CD14-positive monocyte (primary cell): ENCODE data around the gene GTF3C5. TPM values are rescaled to one million over a fixed set of nuclear protein-coding genes. Genes with fewer than 3 reads are reported as not detected.
"Not testable (repeated sequence)": the region's sequence is repeated elsewhere in the genome, so short reads cannot be mapped to it uniquely, and the experiment has no call there.

Experiments
- DNase-seq, 3 donors: peaks; one replicate each; pipeline ENCODE4 v3.0.0-alpha.2; 2011 to 2022
- H2AFZ ChIP-seq: 2 replicates; pipeline ENCODE4 v1.6.0; 2012; ENCODE audit warnings: mild to moderate bottlenecking, low read depth, low read length, inconsistent platforms; ENCODE audit not compliant: insufficient read depth, poor library complexity, severe bottlenecking
- H3K27ac ChIP-seq, 2 donors: 1 replicate in 1 of 2; 2 replicates in 1 of 2; pipeline ENCODE4 v1.5.1; 2012 to 2013; ENCODE audit warnings: low read length in 2 of 2, control low read depth in 1 of 2, inconsistent platforms in 1 of 2, low read depth in 1 of 2, mild to moderate bottlenecking in 1 of 2
- H3K27me3 ChIP-seq, 2 donors: one replicate each; pipeline versions ENCODE4 v1.6.0 to v1.6.1; 2011 to 2013; ENCODE audit warnings: low read length in 2 of 2; ENCODE audit not compliant: control insufficient read depth in 2 of 2, insufficient read depth in 2 of 2
- H3K36me3 ChIP-seq, 2 donors: replicated peaks in 1 of 2; 1 replicate in 1 of 2; 2 replicates in 1 of 2; pipeline versions ENCODE4 v1.5.1 to v1.6.1; 2012 to 2013; ENCODE audit warnings: low read length in 2 of 2, control low read depth in 1 of 2, inconsistent platforms in 1 of 2, mild to moderate bottlenecking in 1 of 2; ENCODE audit not compliant: insufficient read depth in 2 of 2, control insufficient read depth in 1 of 2
- H3K4me1 ChIP-seq, 2 donors: 1 replicate in 1 of 2; 2 replicates in 1 of 2; pipeline versions ENCODE4 v1.5.1 to v1.6.1; 2012 to 2013; ENCODE audit warnings: low read length in 2 of 2, control low read depth in 1 of 2, inconsistent platforms in 1 of 2, mild to moderate bottlenecking in 1 of 2, moderate library complexity in 1 of 2; ENCODE audit not compliant: insufficient read depth in 2 of 2, control insufficient read depth in 1 of 2
- H3K4me2 ChIP-seq: replicated peaks from 2 replicates; pipeline ENCODE3; 2012; ENCODE audit warnings: low read length, moderate library complexity, mild to moderate bottlenecking; ENCODE audit not compliant: poor library complexity, severe bottlenecking; ENCODE audit errors: extremely low read depth
- H3K4me3 ChIP-seq, 3 experiments: fragments of 200-600 bp in 1 of 3; sonication (generic) in 1 of 3; replicated peaks in 1 of 3; 1 replicate in 2 of 3; 2 replicates in 1 of 3; pipeline ENCODE4 v1.5.1; 2011 to 2013; ENCODE audit warnings: low read length in 3 of 3, mild to moderate bottlenecking in 3 of 3, control low read depth in 2 of 3, low read depth in 2 of 3, inconsistent platforms in 1 of 3, moderate library complexity in 1 of 3
- H3K79me2 ChIP-seq: 2 replicates; pipeline ENCODE4 v1.6.0; 2012; ENCODE audit warnings: mild to moderate bottlenecking, control low read depth, inconsistent platforms, low read length, moderate library complexity; ENCODE audit not compliant: insufficient read depth
- H3K9ac ChIP-seq: 2 replicates; pipeline ENCODE4 v1.6.0; 2017; ENCODE audit warnings: low read length, mild to moderate bottlenecking; ENCODE audit not compliant: insufficient read depth, poor library complexity, severe bottlenecking
- H3K9me3 ChIP-seq, 2 donors: replicated peaks in 1 of 2; 1 replicate in 1 of 2; 2 replicates in 1 of 2; pipeline versions ENCODE4 v1.5.1 to v1.6.1; 2012 to 2013; ENCODE audit warnings: low read length in 2 of 2, control low read depth in 1 of 2; ENCODE audit not compliant: control insufficient read depth in 1 of 2, insufficient read depth in 1 of 2
- H4K20me1 ChIP-seq: 2 replicates; pipeline ENCODE4 v1.6.0; 2012; ENCODE audit warnings: mild to moderate bottlenecking, low read length, control low read depth, moderate library complexity; ENCODE audit not compliant: insufficient read depth
- H3K27ac Mint-ChIP-seq, 7 donors: one replicate each; pipeline ENCODE4 v1.8.0; 2020; ENCODE audit warnings: mild to moderate bottlenecking in 7 of 7, mixed read lengths in 7 of 7, moderate library complexity in 6 of 7, inconsistent platforms in 2 of 7
- H3K27me3 Mint-ChIP-seq, 3 donors: one replicate each; pipeline ENCODE4 v1.8.0; 2021 to 2022; ENCODE audit warnings: low read depth in 3 of 3, mild to moderate bottlenecking in 3 of 3, mixed read lengths in 3 of 3, moderate library complexity in 3 of 3, inconsistent platforms in 1 of 3
- H3K36me3 Mint-ChIP-seq, 2 donors: one replicate each; pipeline ENCODE4 v1.8.0; 2020; ENCODE audit warnings: mixed read lengths in 2 of 2, inconsistent platforms in 1 of 2, mild to moderate bottlenecking in 1 of 2
- H3K4me1 Mint-ChIP-seq: one replicate; pipeline ENCODE4 v1.8.0; 2020; ENCODE audit warnings: mild to moderate bottlenecking, mixed read lengths
- H3K4me3 Mint-ChIP-seq, 2 donors: one replicate each; pipeline ENCODE4 v1.8.0; 2020; ENCODE audit warnings: mild to moderate bottlenecking in 2 of 2, mixed read lengths in 2 of 2, moderate library complexity in 1 of 2
- H3K9me3 Mint-ChIP-seq, 7 donors: one replicate each; pipeline ENCODE4 v1.8.0; 2020 to 2022; ENCODE audit warnings: mixed read lengths in 7 of 7, mild to moderate bottlenecking in 6 of 7, moderate library complexity in 6 of 7, inconsistent platforms in 2 of 7
- WGBS: methylation state at CpG from one replicate; pipeline ENCODE4 v1.1.5; 2013; ENCODE audit warnings: missing lambda C conversion rate; ENCODE audit not compliant: insufficient coverage; 5-methylcytosine and 5-hydroxymethylcytosine counted together
- intact Hi-C, 2 donors: fragments of 100-400 bp; cut with micrococcal nuclease; formaldehyde crosslinking; loops; one replicate each; pipeline versions ENCODE4 v1.15.0 to v1.15.1; 2023
- polyA plus RNA-seq, 3 donors: library from polyadenylated mRNA; depleted of rRNA in 1 of 3; unstranded in 2 of 3; stranded (reverse) in 1 of 3; fragments of 300-500 nt in 2 of 3; fragments of >200 nt in 1 of 3; fragmentation: Illumina TruSeq in 2 of 3; gene quantifications; 1 replicate in 2 of 3; 2 replicates in 1 of 3; pipeline ENCODE4 v1.2.3, GENCODE V29; 2012 to 2021
- TF ChIP-seq, protein P1 (sequence below): fragments of 200-600 bp; IDR thresholded peaks from one replicate; pipeline ENCODE4 v1.8.0; 2022; ENCODE audit warnings: antibody characterized with exemption, mild to moderate bottlenecking

The GTF3C5 gene
- polyA plus RNA-seq, 3 donors, result 21.3 to 75.6 (median 24.4) TPM

DNA sequence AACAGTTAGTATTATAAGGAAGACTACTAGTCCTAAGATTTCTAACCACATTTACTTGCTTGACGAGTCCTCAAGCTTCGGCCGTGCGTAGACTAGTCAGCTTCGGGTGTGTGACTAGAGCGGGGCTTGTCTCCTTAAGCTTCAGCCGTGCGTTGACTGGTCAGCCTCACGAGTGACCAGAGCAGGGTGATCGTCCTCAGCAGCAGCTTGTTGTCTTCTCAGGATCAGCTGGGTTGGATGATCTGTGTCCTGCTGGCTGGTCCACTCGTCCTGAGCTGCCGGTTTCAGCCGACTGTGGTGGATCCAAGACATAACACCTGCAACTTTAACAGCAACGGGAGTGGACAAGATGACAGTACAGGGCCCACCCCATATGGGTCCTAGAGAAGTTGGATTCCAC is 47.7 kb downstream of the GTF3C5 start:
- Histone ChIP-seq H4K20me1 (no peaks in the 10 kb centered on the region), H2AFZ (no peak overlapping the region), H3K27me3 (peaks cover 0 to 18% of the 10 kb centered on the region in 2 donors), H3K36me3 (no peaks in the 10 kb centered on the region), H3K27ac (no peak overlapping the region), H3K4me2 (no peak overlapping the region), H3K4me1 (no peaks in the 10 kb centered on the region), H3K9ac (no peak overlapping the region), H3K4me3 (no peak overlapping the region), H3K9me3 (no peaks in the 10 kb centered on the region), H3K79me2 (no peaks in the 10 kb centered on the region)
- no peaks in the 10 kb centered on the region for H3K4me1 Mint-ChIP-seq
- DNase-seq, result no peak
- H3K9me3 Mint-ChIP-seq, result no peaks in the 10 kb centered on the region
- H3K27me3 Mint-ChIP-seq, result peaks cover 2 to 9% (median 4%) of the 10 kb centered on the region in 3 donors
- WGBS, result 98% methylated on average over 14 of the region's 14 CpGs
- H3K4me3 Mint-ChIP-seq, result no peak overlapping the region
- intact Hi-C loops, result no loop called here
- TF ChIP-seq, protein P1, sequence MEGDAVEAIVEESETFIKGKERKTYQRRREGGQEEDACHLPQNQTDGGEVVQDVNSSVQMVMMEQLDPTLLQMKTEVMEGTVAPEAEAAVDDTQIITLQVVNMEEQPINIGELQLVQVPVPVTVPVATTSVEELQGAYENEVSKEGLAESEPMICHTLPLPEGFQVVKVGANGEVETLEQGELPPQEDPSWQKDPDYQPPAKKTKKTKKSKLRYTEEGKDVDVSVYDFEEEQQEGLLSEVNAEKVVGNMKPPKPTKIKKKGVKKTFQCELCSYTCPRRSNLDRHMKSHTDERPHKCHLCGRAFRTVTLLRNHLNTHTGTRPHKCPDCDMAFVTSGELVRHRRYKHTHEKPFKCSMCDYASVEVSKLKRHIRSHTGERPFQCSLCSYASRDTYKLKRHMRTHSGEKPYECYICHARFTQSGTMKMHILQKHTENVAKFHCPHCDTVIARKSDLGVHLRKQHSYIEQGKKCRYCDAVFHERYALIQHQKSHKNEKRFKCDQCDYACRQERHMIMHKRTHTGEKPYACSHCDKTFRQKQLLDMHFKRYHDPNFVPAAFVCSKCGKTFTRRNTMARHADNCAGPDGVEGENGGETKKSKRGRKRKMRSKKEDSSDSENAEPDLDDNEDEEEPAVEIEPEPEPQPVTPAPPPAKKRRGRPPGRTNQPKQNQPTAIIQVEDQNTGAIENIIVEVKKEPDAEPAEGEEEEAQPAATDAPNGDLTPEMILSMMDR, result no peak
- no peaks in the 10 kb centered on the region for H3K36me3 Mint-ChIP-seq
- H3K27ac Mint-ChIP-seq, result no peak overlapping the region

DNA sequence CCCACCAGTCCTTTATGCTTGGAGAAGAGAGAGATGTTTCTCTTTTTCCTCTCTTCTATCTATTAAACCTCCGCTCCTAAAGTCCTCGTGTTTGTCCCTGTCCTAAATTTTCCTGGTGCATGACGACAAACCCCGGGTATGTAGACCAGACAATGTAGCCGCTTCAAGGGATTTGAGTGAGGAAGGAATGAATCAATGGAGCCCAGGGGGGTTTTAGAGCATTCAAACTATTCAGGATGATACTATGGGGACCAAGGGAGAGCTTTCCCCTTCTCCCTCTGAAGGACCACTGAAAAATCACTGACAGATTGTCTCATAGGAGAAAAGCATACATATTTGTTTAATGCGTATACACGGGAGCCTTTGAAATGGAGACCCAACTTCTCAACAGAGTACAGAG is 49.4 kb downstream of the GTF3C5 start:
- peaks cover 2 to 4% (median 2%) of the 10 kb centered on the region in 3 donors for H3K27me3 Mint-ChIP-seq
- Histone ChIP-seq H3K4me1 (no peaks in the 10 kb centered on the region), H3K79me2 (no peaks in the 10 kb centered on the region), H3K36me3 (no peaks in the 10 kb centered on the region), H3K9ac (no peak overlapping the region), H3K4me2 (no peak overlapping the region), H3K4me3 (no peak overlapping the region), H2AFZ (no peak overlapping the region), H3K27ac (no peak overlapping the region), H3K9me3 (no peaks in the 10 kb centered on the region), H3K27me3 (peaks cover 0 to 11% of the 10 kb centered on the region in 2 donors), H4K20me1 (no peaks in the 10 kb centered on the region)
- H3K36me3 Mint-ChIP-seq, result no peaks in the 10 kb centered on the region
- intact Hi-C loops, result no loop called here
- TF ChIP-seq, protein P1, result no peak
- no peak overlapping the region for H3K4me3 Mint-ChIP-seq
- no peak overlapping the region for H3K27ac Mint-ChIP-seq
- no peak for DNase-seq
- 88% methylated on average over 2 of the region's 7 CpGs for WGBS
- no peaks in the 10 kb centered on the region for H3K9me3 Mint-ChIP-seq
- no peaks in the 10 kb centered on the region for H3K4me1 Mint-ChIP-seq

DNA sequence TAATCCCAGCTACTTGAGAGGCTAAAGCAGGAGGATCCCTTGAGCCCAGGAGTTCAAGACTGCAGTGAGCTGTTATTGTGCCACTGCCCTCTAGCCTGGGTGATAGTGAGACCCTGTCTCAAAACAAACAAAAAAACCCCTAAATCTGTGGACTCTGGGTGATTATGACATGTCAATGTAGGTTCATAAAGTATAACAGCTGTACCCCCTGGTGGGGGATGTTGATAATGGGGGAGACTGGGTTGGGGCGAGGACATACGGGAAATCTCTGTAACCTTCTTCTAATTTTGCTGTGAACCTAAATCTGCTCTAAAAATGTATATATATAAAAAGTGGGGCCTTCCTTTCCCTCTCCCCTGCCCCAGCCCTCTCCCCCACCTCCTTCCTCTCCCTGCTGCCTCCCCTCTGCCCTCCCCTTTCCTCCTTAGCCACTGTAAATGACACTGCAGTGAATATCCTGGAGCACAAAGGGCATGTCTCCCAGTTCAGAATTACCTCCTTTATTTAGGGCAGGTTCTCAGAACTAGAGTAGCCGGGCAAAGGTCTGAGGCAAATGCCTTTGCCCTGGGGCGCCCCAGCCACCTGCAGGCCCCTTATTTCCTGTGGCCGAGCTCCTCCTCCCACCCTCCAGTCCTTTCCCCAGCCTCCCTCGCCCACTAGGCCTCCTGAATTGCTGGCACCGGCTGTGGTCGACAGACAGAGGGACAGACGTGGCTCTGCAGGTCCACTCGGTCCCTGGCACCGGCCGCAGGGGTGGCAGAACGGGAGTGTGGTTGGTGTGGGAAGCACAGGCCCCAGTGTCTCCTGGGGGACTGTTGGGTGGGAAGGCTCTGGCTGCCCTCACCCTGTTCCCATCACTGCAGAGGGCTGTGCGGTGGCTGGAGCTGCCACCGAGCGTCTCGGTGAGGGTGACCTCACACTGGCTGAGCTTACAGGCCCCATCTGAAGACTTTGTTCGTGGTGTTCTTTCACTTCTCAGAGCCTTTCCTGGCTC is 50.3 kb downstream of the GTF3C5 start:
- H3K4me2 ChIP-seq, H3K9me3 ChIP-seq, H3K9me3 Mint-ChIP-seq, H3K36me3 Mint-ChIP-seq, H2AFZ ChIP-seq, H3K27me3 Mint-ChIP-seq, H3K36me3 ChIP-seq, H4K20me1 ChIP-seq, H3K4me1 Mint-ChIP-seq, H3K27ac ChIP-seq, H3K27ac Mint-ChIP-seq, intact Hi-C loops, DNase-seq, H3K9ac ChIP-seq, H3K79me2 ChIP-seq, H3K4me1 ChIP-seq, H3K4me3 ChIP-seq, H3K4me3 Mint-ChIP-seq: not testable (repeated sequence)
- 92% methylated on average over 5 of the region's 18 CpGs for WGBS
- H3K27me3 ChIP-seq, result peaks cover 0 to 11% of the 10 kb centered on the region in 2 donors
